Spleen (tissue), 7 donors: ENCODE results near the gene SESN3.

Experiments
- CTCF ChIP-seq, 11 experiments: fragments of 200-600 bp in 7 of 11; fragments of 450-650 bp in 4 of 11; sonication (generic) in 4 of 11; IDR thresholded peaks in 8 of 11; conservative IDR thresholded peaks in 3 of 11; 1 replicate in 7 of 11; 2 replicates in 4 of 11; pipeline versions ENCODE4 v1.4.0 to v1.8.0; 2016 to 2021; ENCODE audit warnings: antibody characterized with exemption in 11 of 11, inconsistent platforms in 4 of 11, mild to moderate bottlenecking in 1 of 11
- POLR2A ChIP-seq, 3 donors: fragments of 450-650 bp; IDR thresholded peaks; one replicate each; pipeline ENCODE4 v1.5.1; 2017; ENCODE audit warnings: antibody characterized with exemption in 3 of 3, mild to moderate bottlenecking in 1 of 3
- donor health status: DM: no; HTN: no; CAD: no; lungs with moderate emphysema.
- donor health status: DM: no; HTN: no; CAD: no.
- donor health status: DM: no; HTN: no; CAD: no.

GRCh38 chr11:95115597-95115996 is 115.4 kb downstream of the SESN3 start:
- TF ChIP-seq CTCF (IDR thresholded peaks at IDR 0.05 in 8 of 11, conservative IDR thresholded peaks at IDR 0.05 in 3 of 11) (no peak), POLR2A (IDR thresholded peaks at IDR 0.05) (no peak)
